A549 (cell line): ENCODE measurements around the gene TEX261. TPM values are rescaled to one million over a fixed set of nuclear protein-coding genes. Genes with fewer than 3 reads are reported as not detected.

Experiments used
- ATAC-seq, 2 experiments: fragments of 200-7000 bp in 1 of 2; fragments of >200 bp in 1 of 2; cut with Nextera tagmentation in 1 of 2; cut with Tn5 transposase in 1 of 2; 3 replicates each; pipeline versions ENCODE4 v1.8.0 to v1.9.1; 2018 to 2020; ENCODE audit warnings: mild to moderate bottlenecking in 1 of 2, moderate library complexity in 1 of 2
- CTCF ChIA-PET: fragments of 300-600 bp; sonication (Branson Sonifier 250); formaldehyde crosslinking; extraction: SDS; loops from one replicate; lab custom pipeline; 2021; ENCODE audit warnings: antibody characterized with exemption, inconsistent platforms; lab: Yijun Ruan, JAX
- POLR2A ChIA-PET: fragments of 350-600 bp; formaldehyde crosslinking; extraction: SDS; loops from one replicate; lab custom pipeline; 2021; ENCODE audit warnings: antibody characterized with exemption, inconsistent platforms; lab: Yijun Ruan, JAX
- DNase-seq, 2 experiments: peaks; one replicate each; pipeline versions ENCODE4 v3.0.0 to v3.0.0-alpha.2; 2011 to 2016; ENCODE audit warnings: low read depth in 1 of 2, low spot score in 1 of 2
- FAIRE-seq: peaks from 2 replicates; lab custom pipeline; 2011; peaks lifted over from hg19 to GRCh38; lab: Jason Lieb, UNC
- H3K27ac ChIP-seq, 2 experiments: fragments of >200 bp; sonication (Bioruptor Twin); formaldehyde crosslinking; 3 replicates each; pipeline ENCODE4 v1.5.1; 2016 to 2017
- H3K4me1 ChIP-seq: fragments of >200 bp; sonication (Bioruptor Twin); formaldehyde crosslinking; 3 replicates; pipeline ENCODE4 v1.6.1; 2016
- H3K4me2 ChIP-seq: fragments of >200 bp; sonication (Bioruptor Twin); formaldehyde crosslinking; 3 replicates; pipeline ENCODE4 v1.6.1; 2016
- H3K4me3 ChIP-seq: fragments of >200 bp; sonication (Bioruptor Twin); formaldehyde crosslinking; 3 replicates; pipeline ENCODE4 v1.5.1; 2016
- H3K9me3 ChIP-seq: fragments of >200 bp; sonication (Bioruptor Twin); formaldehyde crosslinking; 3 replicates; pipeline ENCODE4 v1.6.1; 2016
- CHD4 ChIP-seq: fragments of 200-600 bp; sonication (generic); IDR thresholded peaks from 2 replicates; pipeline ENCODE4 v1.6.1; 2016; ENCODE audit warnings: antibody characterized with exemption, mild to moderate bottlenecking, borderline replicate concordance
- EHMT2 ChIP-seq: fragments of 200-600 bp; sonication (generic); IDR thresholded peaks from 2 replicates; pipeline ENCODE4 v1.6.1; 2016; ENCODE audit warnings: antibody characterized with exemption, low read depth, mild to moderate bottlenecking, moderate library complexity
- FOXS1 ChIP-seq: fragments of 250-450 bp; sonication (Bioruptor Pico); IDR thresholded peaks from 2 replicates; pipeline ENCODE4 v1.5.0; 2020; ENCODE audit warnings: mild to moderate bottlenecking, moderate library complexity
- GATA3 ChIP-seq: IDR thresholded peaks from 2 replicates; pipeline ENCODE4 v1.6.1; 2012; ENCODE audit warnings: borderline replicate concordance
- HOXA7 ChIP-seq: fragments of 250-450 bp; sonication (Bioruptor Pico); IDR thresholded peaks from 2 replicates; pipeline ENCODE4 v1.5.0; 2020; ENCODE audit warnings: mild to moderate bottlenecking, moderate library complexity
- KDM5A ChIP-seq: fragments of 200-600 bp; sonication (generic); IDR thresholded peaks from 2 replicates; pipeline ENCODE4 v1.6.1; 2016; ENCODE audit warnings: antibody characterized with exemption, mild to moderate bottlenecking
- MAZ ChIP-seq: fragments of 150-350 bp; IDR thresholded peaks from 2 replicates; pipeline ENCODE4 v1.6.1; 2014; ENCODE audit warnings: antibody characterized with exemption, low read depth, low read length, borderline replicate concordance
- RCOR1 ChIP-seq: fragments of 150-350 bp; IDR thresholded peaks from 2 replicates; pipeline ENCODE4 v1.6.1; 2014; ENCODE audit warnings: antibody characterized with exemption, low read length, low read depth
- RNF2 ChIP-seq: fragments of 200-600 bp; sonication (generic); IDR thresholded peaks from 2 replicates; pipeline ENCODE4 v1.6.1; 2016; ENCODE audit warnings: low read depth, mild to moderate bottlenecking, antibody characterized with exemption, moderate library complexity, borderline replicate concordance
- TP53 ChIP-seq: fragments of 250-450 bp; sonication (Bioruptor Pico); IDR thresholded peaks from 2 replicates; pipeline ENCODE4 v1.5.0; 2021; ENCODE audit warnings: mild to moderate bottlenecking, moderate library complexity
- ZNF302 ChIP-seq: fragments of 250-450 bp; sonication (Bioruptor Pico); IDR thresholded peaks from 2 replicates; pipeline ENCODE4 v1.9.0; 2021; ENCODE audit warnings: inconsistent platforms, mild to moderate bottlenecking, moderate library complexity
- WGBS: methylation state at CpG from one replicate; pipeline ENCODE4 v1.1.6; 2017; ENCODE audit errors: missing lambda C conversion rate; 5-methylcytosine and 5-hydroxymethylcytosine counted together
- polyA plus RNA-seq, 4 experiments: library from polyadenylated mRNA; depleted of rRNA in 3 of 4; stranded (reverse); fragments of >200 nt; fragmentation: RNase III in 1 of 4; extraction: RNeasy Plus Mini Kit Qiagen cat#74134 plus additional on column Dnase treatment in 1 of 4; gene quantifications; 2 replicates in 3 of 4; 3 replicates in 1 of 4; pipeline ENCODE4 v1.2.3, GENCODE V29; 2011 to 2017
- TF ChIP-seq, protein P1 (sequence below): fragments of 250-450 bp; sonication (Bioruptor Pico); IDR thresholded peaks from 2 replicates; pipeline ENCODE4 v1.5.0; 2021; ENCODE audit warnings: mild to moderate bottlenecking, moderate library complexity, borderline replicate concordance
- TF ChIP-seq, protein P2 (sequence below): fragments of 150-350 bp; IDR thresholded peaks from 2 replicates; pipeline ENCODE4 v1.6.1; 2014; ENCODE audit warnings: low read depth, mild to moderate bottlenecking, low read length
- TF ChIP-seq, protein P3 (sequence below): fragments of >200 bp; sonication (Bioruptor Twin); formaldehyde crosslinking; IDR thresholded peaks from 3 replicates; pipeline ENCODE4 v1.6.1; 2016

The TEX261 gene
- polyA plus RNA-seq, 2 of the 4 experiments (the other 2 are of a cell fraction): 71.3 to 87.1 TPM

DNA sequence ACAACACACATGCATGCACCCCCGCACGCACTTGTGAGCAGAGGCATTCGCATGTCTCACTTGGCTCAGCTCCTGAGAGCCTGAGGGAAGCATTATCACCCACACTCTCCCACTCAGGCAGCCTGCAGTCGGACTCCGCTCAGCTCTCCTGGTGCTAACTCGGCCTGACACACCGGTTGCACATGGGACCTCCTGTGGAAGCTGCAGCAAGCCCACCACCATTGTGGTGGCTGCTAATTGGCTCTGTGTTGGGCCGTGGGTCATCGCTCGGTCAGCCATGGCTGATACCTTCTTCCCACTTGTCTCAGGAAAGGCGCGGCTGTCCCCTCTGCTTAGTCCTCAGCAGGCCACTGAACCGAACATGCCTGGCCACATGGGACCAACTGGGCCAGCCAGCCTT lies 13.7 kb upstream of the TEX261 start:
- no peak for DNase-seq
- POLR2A ChIA-PET: no interaction called here
- Histone ChIP-seq H3K27ac (no peak overlapping the region), H3K4me3 (no peak overlapping the region)
- WGBS: 84% methylated on average over 13 of the region's 13 CpGs
- TF ChIP-seq, protein P1, sequence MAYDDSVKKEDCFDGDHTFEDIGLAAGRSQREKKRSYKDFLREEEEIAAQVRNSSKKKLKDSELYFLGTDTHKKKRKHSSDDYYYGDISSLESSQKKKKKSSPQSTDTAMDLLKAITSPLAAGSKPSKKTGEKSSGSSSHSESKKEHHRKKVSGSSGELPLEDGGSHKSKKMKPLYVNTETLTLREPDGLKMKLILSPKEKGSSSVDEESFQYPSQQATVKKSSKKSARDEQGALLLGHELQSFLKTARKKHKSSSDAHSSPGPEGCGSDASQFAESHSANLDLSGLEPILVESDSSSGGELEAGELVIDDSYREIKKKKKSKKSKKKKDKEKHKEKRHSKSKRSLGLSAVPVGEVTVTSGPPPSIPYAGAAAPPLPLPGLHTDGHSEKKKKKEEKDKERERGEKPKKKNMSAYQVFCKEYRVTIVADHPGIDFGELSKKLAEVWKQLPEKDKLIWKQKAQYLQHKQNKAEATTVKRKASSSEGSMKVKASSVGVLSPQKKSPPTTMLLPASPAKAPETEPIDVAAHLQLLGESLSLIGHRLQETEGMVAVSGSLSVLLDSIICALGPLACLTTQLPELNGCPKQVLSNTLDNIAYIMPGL (CRISPR knock-in tag): no peak
- TF ChIP-seq RCOR1 (no peak), HOXA7 (CRISPR knock-in tag) (no peak), MAZ (no peak), ZNF302 (CRISPR knock-in tag) (no peak), FOXS1 (CRISPR knock-in tag) (no peak), TP53 (CRISPR knock-in tag) (no peak), RNF2 (no peak), GATA3 (no peak), EHMT2 (no peak), CHD4 (no peak)
- TF ChIP-seq, protein P2, sequence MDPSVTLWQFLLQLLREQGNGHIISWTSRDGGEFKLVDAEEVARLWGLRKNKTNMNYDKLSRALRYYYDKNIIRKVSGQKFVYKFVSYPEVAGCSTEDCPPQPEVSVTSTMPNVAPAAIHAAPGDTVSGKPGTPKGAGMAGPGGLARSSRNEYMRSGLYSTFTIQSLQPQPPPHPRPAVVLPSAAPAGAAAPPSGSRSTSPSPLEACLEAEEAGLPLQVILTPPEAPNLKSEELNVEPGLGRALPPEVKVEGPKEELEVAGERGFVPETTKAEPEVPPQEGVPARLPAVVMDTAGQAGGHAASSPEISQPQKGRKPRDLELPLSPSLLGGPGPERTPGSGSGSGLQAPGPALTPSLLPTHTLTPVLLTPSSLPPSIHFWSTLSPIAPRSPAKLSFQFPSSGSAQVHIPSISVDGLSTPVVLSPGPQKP: no peak
- TF ChIP-seq, protein P3, sequence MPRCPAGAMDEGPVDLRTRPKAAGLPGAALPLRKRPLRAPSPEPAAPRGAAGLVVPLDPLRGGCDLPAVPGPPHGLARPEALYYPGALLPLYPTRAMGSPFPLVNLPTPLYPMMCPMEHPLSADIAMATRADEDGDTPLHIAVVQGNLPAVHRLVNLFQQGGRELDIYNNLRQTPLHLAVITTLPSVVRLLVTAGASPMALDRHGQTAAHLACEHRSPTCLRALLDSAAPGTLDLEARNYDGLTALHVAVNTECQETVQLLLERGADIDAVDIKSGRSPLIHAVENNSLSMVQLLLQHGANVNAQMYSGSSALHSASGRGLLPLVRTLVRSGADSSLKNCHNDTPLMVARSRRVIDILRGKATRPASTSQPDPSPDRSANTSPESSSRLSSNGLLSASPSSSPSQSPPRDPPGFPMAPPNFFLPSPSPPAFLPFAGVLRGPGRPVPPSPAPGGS: no peak
- TF ChIP-seq, all 56 proteins: peak for 0
- H3K9me3 ChIP-seq: no peaks in the 10 kb centered on the region
- CTCF ChIA-PET: interaction anchor here (0.7 to 2.0 kb wide), 7 partner anchors 12 to 453 kb away, joined by 3 to 9 read pairs (median 4); partner anchors contain the start of gene ANKRD53
- H3K4me1 ChIP-seq: no peaks in the 10 kb centered on the region
- no peak for FAIRE-seq
- no peak for ATAC-seq
- no peak overlapping the region for H3K4me2 ChIP-seq

DNA sequence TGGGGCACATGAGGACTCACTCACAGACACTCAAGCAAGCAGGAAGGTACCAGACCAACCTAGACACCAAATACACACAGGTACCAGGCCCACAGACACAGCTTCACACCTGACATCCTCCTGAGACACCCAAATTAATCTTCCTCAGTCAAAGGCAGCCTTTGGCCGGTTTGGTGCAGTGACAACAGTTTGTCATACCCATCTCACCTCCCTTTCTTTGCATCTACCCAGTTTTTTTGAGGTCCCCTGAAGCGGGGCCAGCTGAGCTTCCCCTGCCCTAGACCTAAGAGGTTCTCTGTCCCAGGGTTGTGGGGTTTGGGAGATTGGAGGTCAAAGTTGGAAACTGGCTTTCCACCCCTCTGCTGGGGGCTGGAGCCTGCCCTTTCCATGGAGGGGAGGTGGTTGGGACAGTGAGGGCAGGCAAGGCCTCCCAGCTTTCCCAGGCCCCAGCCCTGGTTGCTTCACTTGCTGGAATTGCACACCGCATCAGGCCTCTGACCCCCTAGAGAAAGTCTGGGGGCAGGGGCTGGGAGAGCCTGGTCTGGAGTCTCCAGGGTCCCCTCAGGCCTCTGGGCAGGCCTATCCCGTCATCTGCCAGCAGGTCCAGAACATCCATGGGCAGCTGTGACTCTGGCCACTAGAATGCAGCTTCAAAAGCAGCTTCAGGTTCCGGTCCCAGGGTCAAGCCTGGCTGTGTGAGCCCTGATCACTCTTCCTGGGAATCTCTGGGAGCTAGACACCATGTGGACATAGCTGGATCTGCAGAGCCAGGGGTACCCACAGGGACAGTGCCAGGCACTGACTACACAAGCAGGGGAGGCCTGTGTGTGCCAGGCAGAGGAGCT lies 12.5 kb upstream of the TEX261 start:
- CTCF ChIA-PET: interaction anchor here (0.5 to 2.0 kb wide), 10 partner anchors 11 to 232 kb away, joined by 3 to 9 read pairs (median 4); partner anchors contain the start of gene ANKRD53
- TF ChIP-seq FOXS1 (CRISPR knock-in tag) (no peak), KDM5A (no peak)
- TF ChIP-seq, protein P3: no peak

More for the DNA sequence above, 12.5 kb upstream of the TEX261 start:
- DNase-seq (peak in 1 of 2 experiments; percentile 29), ATAC-seq (peak; percentile 79 to 87), FAIRE-seq (no peak)
- Histone ChIP-seq H3K4me1 (no peaks in the 10 kb centered on the region), H3K4me2 (no peak overlapping the region), H3K27ac (no peak overlapping the region), H3K4me3 (no peak overlapping the region), H3K9me3 (no peaks in the 10 kb centered on the region)
- POLR2A ChIA-PET: interaction anchor here (1.6 kb wide), 1 partner anchor 61 kb away, joined by 10 read pairs; the partner anchor contains the start of gene NAGK
- 76% methylated on average over 4 of the region's 5 CpGs for WGBS
